ENCODE data around the gene GCNT2. TPM values are rescaled to one million over a fixed set of nuclear protein-coding genes. Genes with fewer than 3 reads are reported as not detected.

Gene GCNT2
- total RNA-seq, 4 donors from 2014 or later, result 15.8 to 23.2 (median 19.4) TPM

DNA sequence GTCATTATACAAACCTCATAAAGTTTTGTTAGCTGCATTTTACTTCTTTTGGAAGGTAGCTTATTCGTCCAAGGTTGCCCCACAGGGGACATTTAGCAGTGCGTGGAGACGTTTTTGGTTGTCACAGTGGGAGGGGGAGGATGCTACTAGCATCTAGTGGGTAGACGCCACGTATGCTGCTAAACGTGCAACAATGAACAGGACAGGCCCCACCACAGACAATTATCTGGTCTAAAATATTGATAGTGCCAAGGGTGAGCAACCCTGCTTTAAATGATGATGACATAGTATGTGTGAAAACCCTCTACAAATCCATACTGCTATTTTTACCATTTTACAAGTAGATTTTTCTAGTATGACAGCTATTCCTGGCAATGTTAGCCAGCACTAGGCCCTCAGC is 13.9 kb upstream of the GCNT2 start:
- no peak for DNase-seq (ENCODE audit: extremely low spot score)
- Histone ChIP-seq H3K9me3 (no peaks in the 10 kb centered on the region), H3K36me3 (no peaks in the 10 kb centered on the region), H3K4me3 (no peak overlapping the region), H3K4me1 (peaks cover 14 to 19% (median 18%) of the 10 kb centered on the region in 4 donors), H3K27me3 (no peaks in the 10 kb centered on the region), H3K27ac (replicated peaks in 1 of 4) (no peak overlapping the region)
- TF ChIP-seq POLR2A (IDR thresholded peaks at IDR 0.05; ENCODE audit: low read depth), result no peak
- no peak for TF ChIP-seq POLR2AphosphoS5 (IDR thresholded peaks at IDR 0.05)
- TF ChIP-seq, protein P1, sequence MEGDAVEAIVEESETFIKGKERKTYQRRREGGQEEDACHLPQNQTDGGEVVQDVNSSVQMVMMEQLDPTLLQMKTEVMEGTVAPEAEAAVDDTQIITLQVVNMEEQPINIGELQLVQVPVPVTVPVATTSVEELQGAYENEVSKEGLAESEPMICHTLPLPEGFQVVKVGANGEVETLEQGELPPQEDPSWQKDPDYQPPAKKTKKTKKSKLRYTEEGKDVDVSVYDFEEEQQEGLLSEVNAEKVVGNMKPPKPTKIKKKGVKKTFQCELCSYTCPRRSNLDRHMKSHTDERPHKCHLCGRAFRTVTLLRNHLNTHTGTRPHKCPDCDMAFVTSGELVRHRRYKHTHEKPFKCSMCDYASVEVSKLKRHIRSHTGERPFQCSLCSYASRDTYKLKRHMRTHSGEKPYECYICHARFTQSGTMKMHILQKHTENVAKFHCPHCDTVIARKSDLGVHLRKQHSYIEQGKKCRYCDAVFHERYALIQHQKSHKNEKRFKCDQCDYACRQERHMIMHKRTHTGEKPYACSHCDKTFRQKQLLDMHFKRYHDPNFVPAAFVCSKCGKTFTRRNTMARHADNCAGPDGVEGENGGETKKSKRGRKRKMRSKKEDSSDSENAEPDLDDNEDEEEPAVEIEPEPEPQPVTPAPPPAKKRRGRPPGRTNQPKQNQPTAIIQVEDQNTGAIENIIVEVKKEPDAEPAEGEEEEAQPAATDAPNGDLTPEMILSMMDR (IDR thresholded peaks at IDR 0.05), result no peak
- no peak for TF ChIP-seq EP300 (IDR thresholded peaks at IDR 0.05)
- intact Hi-C loops (cut with DNase I), result no loop called here
- 58% methylated on average over 6 of the region's 6 CpGs for WGBS

DNA sequence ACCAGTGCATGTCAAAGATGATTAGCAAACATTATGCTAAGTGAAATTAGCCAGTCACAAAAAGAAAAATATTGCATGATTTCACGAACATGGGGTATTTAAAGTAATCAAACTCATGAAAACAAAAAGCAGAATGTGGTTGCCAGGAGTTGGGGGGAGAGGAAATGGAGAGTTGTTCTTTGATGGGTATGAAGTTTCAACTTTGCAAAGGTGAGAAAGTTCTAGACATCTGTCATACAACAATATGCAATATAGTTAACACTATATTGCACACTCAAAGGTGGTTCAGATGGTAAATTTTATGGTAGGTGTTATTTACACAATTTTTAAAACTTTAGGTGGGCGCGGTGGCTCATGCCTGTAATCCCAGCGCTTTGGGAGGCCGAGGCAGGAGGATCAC is 13.4 kb upstream of the GCNT2 start:
- Histone ChIP-seq H3K4me3 (no peak overlapping the region), H3K27me3 (no peaks in the 10 kb centered on the region), H3K27ac (replicated peaks in 1 of 4) (no peak overlapping the region), H3K9me3 (no peaks in the 10 kb centered on the region), H3K4me1 (peaks cover 14 to 19% (median 18%) of the 10 kb centered on the region in 4 donors), H3K36me3 (no peaks in the 10 kb centered on the region)
- intact Hi-C loops (cut with DNase I), result no loop called here
- TF ChIP-seq, protein P1 (IDR thresholded peaks at IDR 0.05), result no peak
- TF ChIP-seq POLR2A (IDR thresholded peaks at IDR 0.05; ENCODE audit: low read depth) (no peak), POLR2AphosphoS5 (IDR thresholded peaks at IDR 0.05) (no peak), EP300 (IDR thresholded peaks at IDR 0.05) (no peak)
- DNase-seq (ENCODE audit: extremely low spot score), result no peak
- WGBS, result 85% methylated on average over 5 of the region's 5 CpGs

DNA sequence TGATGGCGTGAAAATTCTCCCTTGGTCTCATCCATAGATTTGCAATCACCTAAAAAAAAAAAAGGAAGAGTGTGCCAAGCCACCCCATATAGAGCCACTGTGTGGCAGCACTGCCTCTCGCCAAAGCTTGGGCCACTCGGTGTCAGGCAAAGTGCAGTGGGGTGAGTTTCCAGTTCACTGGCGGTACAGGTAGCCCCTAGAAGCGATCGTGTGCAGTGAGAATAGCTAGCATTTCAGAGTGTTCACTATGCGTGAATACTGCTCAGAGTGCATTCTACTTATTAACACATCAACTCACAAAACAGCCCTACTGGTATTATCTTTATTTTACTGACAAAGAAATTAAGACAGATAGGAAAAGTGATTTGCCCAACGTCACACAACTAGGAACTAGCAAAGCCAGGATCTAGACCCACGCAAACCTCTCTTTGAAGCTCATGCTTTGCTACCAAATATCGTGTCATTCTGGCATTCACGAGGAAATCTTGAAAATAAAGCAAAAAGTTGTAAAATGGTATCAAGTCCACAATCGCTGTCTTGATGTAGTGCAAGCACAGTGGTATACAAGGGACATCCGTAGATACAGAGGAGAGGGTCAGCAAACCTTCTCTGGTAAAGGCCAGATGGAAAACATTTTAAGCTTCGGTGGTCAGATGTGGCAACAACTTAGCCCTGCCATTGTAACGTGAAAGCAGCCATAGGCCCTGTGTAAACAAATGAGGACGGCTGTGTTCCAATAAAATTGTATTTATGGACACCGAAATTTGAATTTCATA is 10.4 kb upstream of the GCNT2 start:
- DNase-seq (ENCODE audit: extremely low spot score), result no peak
- Histone ChIP-seq H3K36me3 (no peaks in the 10 kb centered on the region), H3K4me1 (peaks cover 14 to 19% (median 18%) of the 10 kb centered on the region in 4 donors), H3K27me3 (no peaks in the 10 kb centered on the region), H3K4me3 (peak overlapping the region; percentile 4 to 22 (median 20)), H3K9me3 (no peaks in the 10 kb centered on the region), H3K27ac (replicated peaks in 1 of 4) (peak overlapping the region; percentile 68 to 74 (median 70))
- intact Hi-C loops (cut with DNase I), result loop anchor here (1.0 to 5.0 kb wide), 2 partner anchors 107 to 183 kb away; no protein-coding TSS in a partner anchor
- TF ChIP-seq, protein P1 (IDR thresholded peaks at IDR 0.05), result peak; percentile 71 to 78 (median 74)
- TF ChIP-seq EP300 (IDR thresholded peaks at IDR 0.05), result no peak
- TF ChIP-seq POLR2A (IDR thresholded peaks at IDR 0.05; ENCODE audit: low read depth), result no peak
- peak; percentile 63 to 75 for TF ChIP-seq POLR2AphosphoS5 (IDR thresholded peaks at IDR 0.05)
- 43% methylated on average over 17 of the region's 17 CpGs for WGBS

DNA sequence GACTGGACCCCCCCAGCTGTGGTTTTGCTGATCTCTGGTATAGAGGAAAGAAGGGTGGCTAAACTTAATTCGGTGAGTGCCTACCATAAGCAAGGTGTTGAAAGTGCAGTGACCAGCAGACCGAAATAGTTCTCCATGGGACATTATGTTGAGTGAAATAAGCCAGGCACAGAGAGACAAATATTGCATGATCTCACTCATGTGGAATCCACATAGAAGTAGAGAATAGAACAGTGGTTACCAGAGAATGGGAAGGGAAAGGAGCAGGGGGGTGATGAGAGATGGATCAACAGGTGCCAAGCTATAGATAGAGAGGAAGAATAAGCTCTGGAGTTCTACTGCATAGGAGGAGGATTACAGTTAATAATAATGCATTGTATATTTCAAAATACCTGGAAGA is 9.7 kb upstream of the GCNT2 start:
- Histone ChIP-seq H3K27me3 (no peaks in the 10 kb centered on the region), H3K4me1 (peaks cover 14 to 19% (median 18%) of the 10 kb centered on the region in 4 donors), H3K4me3 (no peak overlapping the region), H3K36me3 (no peaks in the 10 kb centered on the region), H3K9me3 (no peaks in the 10 kb centered on the region), H3K27ac (replicated peaks in 1 of 4) (peak overlapping the region; percentile 68 to 74 (median 70))
- WGBS, result 47% methylated on average over 2 of the region's 2 CpGs
- TF ChIP-seq POLR2A (IDR thresholded peaks at IDR 0.05; ENCODE audit: low read depth), result no peak
- TF ChIP-seq, protein P1 (IDR thresholded peaks at IDR 0.05), result no peak
- TF ChIP-seq EP300 (IDR thresholded peaks at IDR 0.05), result no peak
- TF ChIP-seq POLR2AphosphoS5 (IDR thresholded peaks at IDR 0.05), result peak in 1 of 2 donors; percentile 84
- DNase-seq (ENCODE audit: extremely low spot score), result no peak
- intact Hi-C loops (cut with DNase I), result loop anchor here (5.0 kb wide), 1 partner anchor 106 kb away; no protein-coding TSS in a partner anchor
